SK-N-MC (cell line): Measurements from ENCODE around the gene MED31.

Source experiments
- EZH2 ChIP-seq: fragments of 200-600 bp; sonication (generic); IDR thresholded peaks from one replicate; pipeline ENCODE4 v1.6.1; 2017; ENCODE audit warnings: antibody characterized with exemption
- POLR2AphosphoS5 ChIP-seq: IDR thresholded peaks from 2 replicates; pipeline ENCODE4 v1.6.1; 2012; ENCODE audit warnings: mild to moderate bottlenecking, low read depth, low read length, borderline replicate concordance

GRCh38 chr17:6637458-6637840 is 14.0 kb downstream of the MED31 start:
- TF ChIP-seq EZH2 (no peak), POLR2AphosphoS5 (no peak)
